Mammary epithelial cell (primary cell): ENCODE data around the gene RAD51B.

Source experiments
- EZH2 ChIP-seq: IDR thresholded peaks from 2 replicates; pipeline ENCODE4 v1.6.1; 2012; ENCODE audit warnings: low read length, inconsistent platforms, borderline replicate concordance
- TF ChIP-seq, protein P1 (sequence below), 2 donors: IDR thresholded peaks in 1 of 2; conservative IDR thresholded peaks in 1 of 2; 2 replicates each; pipeline ENCODE4 v1.5.1; 2011 to 2012; ENCODE audit warnings: inconsistent platforms in 2 of 2, low read length in 2 of 2, mild to moderate bottlenecking in 2 of 2, control low read depth in 1 of 2, low read depth in 1 of 2; ENCODE audit not compliant: insufficient read depth in 1 of 2; ENCODE audit errors: extremely low read depth in 1 of 2

DNA sequence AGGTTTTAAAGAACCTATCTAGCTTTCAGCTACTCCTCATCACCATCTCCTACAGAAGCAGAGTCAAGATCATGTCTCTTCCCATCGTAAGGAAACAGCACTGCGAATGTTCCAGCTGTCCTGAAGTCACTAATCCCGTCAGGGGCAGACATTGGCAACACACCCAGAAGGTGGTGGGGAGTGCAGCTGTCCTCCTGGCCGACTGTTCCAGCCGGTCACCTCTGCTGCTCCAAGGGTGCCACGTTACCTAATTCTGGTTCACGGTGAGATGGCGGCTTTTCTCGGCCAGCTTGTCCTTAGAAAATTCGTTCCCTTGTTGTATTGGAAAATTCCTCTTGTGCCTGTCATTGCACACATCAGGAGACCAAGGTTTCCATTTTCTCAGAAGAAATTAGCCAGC lies 777.1 kb downstream of the RAD51B start:
- TF ChIP-seq EZH2 = no peak
- TF ChIP-seq, protein P1, sequence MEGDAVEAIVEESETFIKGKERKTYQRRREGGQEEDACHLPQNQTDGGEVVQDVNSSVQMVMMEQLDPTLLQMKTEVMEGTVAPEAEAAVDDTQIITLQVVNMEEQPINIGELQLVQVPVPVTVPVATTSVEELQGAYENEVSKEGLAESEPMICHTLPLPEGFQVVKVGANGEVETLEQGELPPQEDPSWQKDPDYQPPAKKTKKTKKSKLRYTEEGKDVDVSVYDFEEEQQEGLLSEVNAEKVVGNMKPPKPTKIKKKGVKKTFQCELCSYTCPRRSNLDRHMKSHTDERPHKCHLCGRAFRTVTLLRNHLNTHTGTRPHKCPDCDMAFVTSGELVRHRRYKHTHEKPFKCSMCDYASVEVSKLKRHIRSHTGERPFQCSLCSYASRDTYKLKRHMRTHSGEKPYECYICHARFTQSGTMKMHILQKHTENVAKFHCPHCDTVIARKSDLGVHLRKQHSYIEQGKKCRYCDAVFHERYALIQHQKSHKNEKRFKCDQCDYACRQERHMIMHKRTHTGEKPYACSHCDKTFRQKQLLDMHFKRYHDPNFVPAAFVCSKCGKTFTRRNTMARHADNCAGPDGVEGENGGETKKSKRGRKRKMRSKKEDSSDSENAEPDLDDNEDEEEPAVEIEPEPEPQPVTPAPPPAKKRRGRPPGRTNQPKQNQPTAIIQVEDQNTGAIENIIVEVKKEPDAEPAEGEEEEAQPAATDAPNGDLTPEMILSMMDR (conservative IDR thresholded peaks at IDR 0.05 in 1 of 2, IDR thresholded peaks at IDR 0.05 in 1 of 2; ENCODE audit: extremely low read depth in 1 of 2, insufficient read depth in 1 of 2, low read depth in 1 of 2, low read length in 2 of 2) = no peak
